Spleen (tissue), 7 donors: Measurements from ENCODE around the gene CCDC88A.

Experiments
- POLR2A ChIP-seq, 3 donors: fragments of 450-650 bp; IDR thresholded peaks; one replicate each; pipeline ENCODE4 v1.5.1; 2017; ENCODE audit warnings: antibody characterized with exemption in 3 of 3, mild to moderate bottlenecking in 1 of 3
- TF ChIP-seq, protein P1 (sequence below), 11 experiments: fragments of 200-600 bp in 7 of 11; fragments of 450-650 bp in 4 of 11; sonication (generic) in 4 of 11; IDR thresholded peaks in 8 of 11; conservative IDR thresholded peaks in 3 of 11; 1 replicate in 7 of 11; 2 replicates in 4 of 11; pipeline versions ENCODE4 v1.4.0 to v1.8.0; 2016 to 2021; ENCODE audit warnings: antibody characterized with exemption in 11 of 11, inconsistent platforms in 4 of 11, mild to moderate bottlenecking in 1 of 11
- donor health status: DM: no; HTN: no; CAD: no; lungs with moderate emphysema.
- donor health status: DM: no; HTN: no; CAD: no.
- donor health status: DM: no; HTN: no; CAD: no.

DNA sequence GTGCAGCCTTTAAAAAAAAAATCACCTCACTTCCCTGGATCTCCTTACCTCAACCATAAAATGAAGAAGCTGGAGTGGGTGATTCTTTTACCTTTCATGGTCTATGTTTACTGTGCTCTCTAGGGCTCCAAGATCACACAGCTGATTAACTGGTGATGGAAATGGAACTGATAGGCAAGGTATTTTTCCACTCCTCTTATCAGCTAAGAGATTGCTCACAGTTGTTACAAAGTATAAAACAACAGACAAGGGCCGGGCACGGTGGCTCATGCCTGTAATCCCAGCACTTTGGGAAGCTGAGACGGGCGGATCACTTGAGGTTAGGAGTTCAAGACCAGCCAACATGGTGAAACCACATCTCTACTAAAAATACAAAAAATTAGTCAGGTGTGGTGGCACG is 172.6 kb downstream of the CCDC88A start:
- TF ChIP-seq, protein P1, sequence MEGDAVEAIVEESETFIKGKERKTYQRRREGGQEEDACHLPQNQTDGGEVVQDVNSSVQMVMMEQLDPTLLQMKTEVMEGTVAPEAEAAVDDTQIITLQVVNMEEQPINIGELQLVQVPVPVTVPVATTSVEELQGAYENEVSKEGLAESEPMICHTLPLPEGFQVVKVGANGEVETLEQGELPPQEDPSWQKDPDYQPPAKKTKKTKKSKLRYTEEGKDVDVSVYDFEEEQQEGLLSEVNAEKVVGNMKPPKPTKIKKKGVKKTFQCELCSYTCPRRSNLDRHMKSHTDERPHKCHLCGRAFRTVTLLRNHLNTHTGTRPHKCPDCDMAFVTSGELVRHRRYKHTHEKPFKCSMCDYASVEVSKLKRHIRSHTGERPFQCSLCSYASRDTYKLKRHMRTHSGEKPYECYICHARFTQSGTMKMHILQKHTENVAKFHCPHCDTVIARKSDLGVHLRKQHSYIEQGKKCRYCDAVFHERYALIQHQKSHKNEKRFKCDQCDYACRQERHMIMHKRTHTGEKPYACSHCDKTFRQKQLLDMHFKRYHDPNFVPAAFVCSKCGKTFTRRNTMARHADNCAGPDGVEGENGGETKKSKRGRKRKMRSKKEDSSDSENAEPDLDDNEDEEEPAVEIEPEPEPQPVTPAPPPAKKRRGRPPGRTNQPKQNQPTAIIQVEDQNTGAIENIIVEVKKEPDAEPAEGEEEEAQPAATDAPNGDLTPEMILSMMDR (IDR thresholded peaks at IDR 0.05 in 8 of 11, conservative IDR thresholded peaks at IDR 0.05 in 3 of 11), result no peak
- TF ChIP-seq POLR2A (IDR thresholded peaks at IDR 0.05), result no peak
